ENCODE data around the gene TPD52L1.
"Not testable (repeated sequence)": the region's sequence is repeated elsewhere in the genome, so short reads cannot be mapped to it uniquely, and the experiment has no call there.

TPD52L1 gene

GRCh38 chr6:125156496-125156895 lies 2.9 kb downstream of the TPD52L1 start:
- no peaks in the 10 kb centered on the region for H3K9me3 ChIP-seq (ENCODE audit: insufficient read depth, low read length)
- no peak overlapping the region for H3K4me2 ChIP-seq (ENCODE audit: low read length)
- H3K9ac ChIP-seq (ENCODE audit: low read length), result no peak overlapping the region
- H4K20me1 ChIP-seq (ENCODE audit: insufficient read depth, low read length), result no peaks in the 10 kb centered on the region
- H2AFZ ChIP-seq (ENCODE audit: low read depth, low read length), result no peak overlapping the region
- H3K79me2 ChIP-seq (ENCODE audit: low read length), result no peaks in the 10 kb centered on the region
- no peak for TF ChIP-seq EZH2phosphoT487 (IDR thresholded peaks at IDR 0.05; ENCODE audit: low read depth)
- TF ChIP-seq CTCF (IDR thresholded peaks at IDR 0.05; ENCODE audit: low read depth, low read length), result no peak
- H3K27ac ChIP-seq (ENCODE audit: low read length), result no peak overlapping the region
- H3K27me3 ChIP-seq (ENCODE audit: low read depth, low read length), result no peaks in the 10 kb centered on the region
- peaks cover 5% of the 10 kb centered on the region; the same call in 1 of the 2 replicates for H3K4me1 ChIP-seq (ENCODE audit: low read length)
- H3K36me3 ChIP-seq (replicated peaks; ENCODE audit: low read depth, low read length), result no peaks in the 10 kb centered on the region
- no peak overlapping the region for H3K4me3 ChIP-seq (ENCODE audit: low read length)

GRCh38 chr6:125157280-125157679 lies 3.7 kb downstream of the TPD52L1 start:
- Histone ChIP-seq H2AFZ (ENCODE audit: low read depth, low read length) (no peak overlapping the region), H3K4me2 (ENCODE audit: low read length) (no peak overlapping the region), H3K9ac (ENCODE audit: low read length) (no peak overlapping the region), H3K36me3 (replicated peaks; ENCODE audit: low read depth, low read length) (no peaks in the 10 kb centered on the region), H3K4me3 (ENCODE audit: low read length) (no peak overlapping the region), H3K79me2 (ENCODE audit: low read length) (no peaks in the 10 kb centered on the region), H3K4me1 (ENCODE audit: low read length) (no peaks in the 10 kb centered on the region), H3K9me3 (ENCODE audit: insufficient read depth, low read length) (no peaks in the 10 kb centered on the region), H4K20me1 (ENCODE audit: insufficient read depth, low read length) (no peaks in the 10 kb centered on the region), H3K27me3 (ENCODE audit: low read depth, low read length) (no peaks in the 10 kb centered on the region), H3K27ac (ENCODE audit: low read length) (no peak overlapping the region)
- TF ChIP-seq CTCF (IDR thresholded peaks at IDR 0.05; ENCODE audit: low read depth, low read length), result no peak
- no peak for TF ChIP-seq EZH2phosphoT487 (IDR thresholded peaks at IDR 0.05; ENCODE audit: low read depth)

DNA sequence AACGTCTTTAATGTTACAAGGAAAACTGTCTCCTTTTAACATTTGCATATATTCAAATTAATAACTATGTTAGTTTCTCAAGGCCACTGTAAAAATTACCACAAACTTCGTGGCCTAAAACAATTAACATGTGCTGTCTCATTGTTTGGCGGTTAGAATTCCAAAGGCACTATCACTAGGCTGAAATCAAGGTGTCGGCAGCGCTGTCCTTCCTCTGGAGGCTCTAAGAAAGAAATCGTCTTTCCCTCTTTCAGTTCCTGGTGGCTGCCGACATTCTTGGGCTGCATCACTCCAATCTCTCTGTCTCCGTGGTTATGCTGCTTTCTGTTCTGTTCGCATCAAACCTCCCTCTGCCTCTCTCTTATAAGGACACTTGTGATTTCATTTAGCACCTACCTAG lies 4.2 kb downstream of the TPD52L1 start:
- Histone ChIP-seq H2AFZ (ENCODE audit: low read depth, low read length) (no peak overlapping the region), H3K4me1 (ENCODE audit: low read length) (no peaks in the 10 kb centered on the region), H3K27me3 (ENCODE audit: low read depth, low read length) (no peaks in the 10 kb centered on the region), H3K9ac (ENCODE audit: low read length) (no peak overlapping the region), H3K4me3 (ENCODE audit: low read length) (no peak overlapping the region), H3K9me3 (ENCODE audit: insufficient read depth, low read length) (no peaks in the 10 kb centered on the region), H3K4me2 (ENCODE audit: low read length) (no peak overlapping the region), H3K79me2 (ENCODE audit: low read length) (no peaks in the 10 kb centered on the region), H3K27ac (ENCODE audit: low read length) (no peak overlapping the region), H4K20me1 (ENCODE audit: insufficient read depth, low read length) (no peaks in the 10 kb centered on the region), H3K36me3 (replicated peaks; ENCODE audit: low read depth, low read length) (no peaks in the 10 kb centered on the region)
- TF ChIP-seq CTCF (IDR thresholded peaks at IDR 0.05; ENCODE audit: low read depth, low read length), result no peak
- TF ChIP-seq EZH2phosphoT487 (IDR thresholded peaks at IDR 0.05; ENCODE audit: low read depth), result no peak

DNA sequence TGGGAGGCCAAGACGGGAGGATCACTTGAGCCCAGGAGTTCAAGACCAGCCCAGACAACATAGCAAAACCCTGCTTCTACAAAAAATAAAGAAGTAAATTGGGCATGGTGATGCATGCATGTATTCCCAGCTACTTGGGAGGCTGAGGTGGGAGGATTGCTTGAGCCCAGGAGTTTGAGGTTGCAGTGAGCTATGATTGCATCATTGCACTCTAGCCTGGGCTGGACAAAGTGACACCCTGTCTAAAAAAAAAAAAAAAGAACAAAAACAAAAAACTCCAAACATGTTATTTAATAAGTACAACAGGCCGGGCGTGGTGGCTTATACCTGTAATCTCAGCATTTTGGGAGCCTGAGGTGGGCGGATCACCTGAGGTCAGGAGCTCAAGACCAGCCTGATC lies 9.8 kb downstream of the TPD52L1 start:
- H4K20me1 ChIP-seq (ENCODE audit: insufficient read depth, low read length); H3K4me1 ChIP-seq (ENCODE audit: low read length); H3K9ac ChIP-seq (ENCODE audit: low read length); H3K4me2 ChIP-seq (ENCODE audit: low read length); H3K27me3 ChIP-seq (ENCODE audit: low read depth, low read length); H3K79me2 ChIP-seq (ENCODE audit: low read length); H3K4me3 ChIP-seq (ENCODE audit: low read length); H3K27ac ChIP-seq (ENCODE audit: low read length); H2AFZ ChIP-seq (ENCODE audit: low read depth, low read length); H3K36me3 ChIP-seq (replicated peaks; ENCODE audit: low read depth, low read length); H3K9me3 ChIP-seq (ENCODE audit: insufficient read depth, low read length): not testable (repeated sequence)

DNA sequence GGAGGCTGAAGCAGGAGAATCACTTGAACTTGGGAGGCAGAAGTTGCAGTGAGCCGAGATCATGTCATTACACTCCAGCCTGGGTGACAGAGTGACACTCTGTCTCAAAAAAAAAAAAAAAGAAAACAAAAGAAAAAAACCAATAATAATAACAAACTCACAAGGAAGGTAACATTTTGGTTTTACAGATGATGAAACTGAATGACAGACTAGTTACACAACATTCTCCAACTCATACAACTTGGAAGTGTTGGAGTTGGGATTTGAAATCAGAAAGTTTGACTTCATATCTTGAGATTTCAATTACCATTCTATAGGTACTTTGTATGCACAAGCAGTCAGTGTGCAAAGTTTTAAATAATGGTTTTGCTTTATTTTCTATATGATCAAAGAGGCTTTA lies 10.2 kb downstream of the TPD52L1 start:
- Histone ChIP-seq H3K4me3 (ENCODE audit: low read length) (no peak overlapping the region), H2AFZ (ENCODE audit: low read depth, low read length) (no peak overlapping the region), H3K79me2 (ENCODE audit: low read length) (no peaks in the 10 kb centered on the region), H3K9me3 (ENCODE audit: insufficient read depth, low read length) (no peaks in the 10 kb centered on the region), H3K4me2 (ENCODE audit: low read length) (no peak overlapping the region), H3K4me1 (ENCODE audit: low read length) (no peaks in the 10 kb centered on the region), H3K27me3 (ENCODE audit: low read depth, low read length) (no peaks in the 10 kb centered on the region), H3K36me3 (replicated peaks; ENCODE audit: low read depth, low read length) (no peaks in the 10 kb centered on the region), H3K27ac (ENCODE audit: low read length) (no peak overlapping the region), H4K20me1 (ENCODE audit: insufficient read depth, low read length) (no peaks in the 10 kb centered on the region), H3K9ac (ENCODE audit: low read length) (no peak overlapping the region)
- TF ChIP-seq EZH2phosphoT487 (IDR thresholded peaks at IDR 0.05; ENCODE audit: low read depth) (no peak), CTCF (IDR thresholded peaks at IDR 0.05; ENCODE audit: low read depth, low read length) (no peak)

Data from OCI-LY3 (cell line).